ENCODE measurements around the gene SLPI. TPM values are rescaled to one million over a fixed set of nuclear protein-coding genes. Genes with fewer than 3 reads are reported as not detected.

The SLPI gene
- total RNA-seq, 1 donor from 2014 or later, result not detected

- DNase-seq (ENCODE audit: low read depth, low spot score), result no peak
These were observed 35.7 kb downstream of the SLPI start for GRCh38 chr20:45218636-45219035.

DNA sequence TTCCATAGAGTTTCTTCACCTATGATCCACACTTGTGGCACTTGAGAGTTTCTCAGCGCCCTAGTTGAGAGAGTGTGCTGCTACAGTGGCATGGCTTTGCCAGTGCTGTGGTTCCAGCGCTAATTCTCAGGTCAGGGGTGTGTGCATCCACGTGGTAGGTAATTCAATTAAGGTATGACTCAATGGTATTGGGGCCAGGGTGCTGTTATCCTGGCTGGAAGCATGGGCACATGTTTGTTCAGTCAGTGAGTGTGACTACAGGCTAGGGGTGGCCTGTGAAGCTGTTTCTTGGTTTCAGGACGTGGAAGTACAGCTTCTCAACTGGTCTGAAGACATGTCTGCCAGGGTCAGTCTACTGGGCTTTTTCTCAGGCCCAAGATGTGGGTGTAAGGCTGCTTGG lies 36.2 kb downstream of the SLPI start:
- no peak for DNase-seq (ENCODE audit: low read depth, low spot score)

GRCh38 chr20:45212836-45213235 lies 41.5 kb downstream of the SLPI start:
- DNase-seq (ENCODE audit: low read depth, low spot score), result no peak

GRCh38 chr20:45211569-45212474 lies 42.5 kb downstream of the SLPI start:
- DNase-seq (ENCODE audit: low read depth, low spot score), result no peak

GRCh38 chr20:45209924-45210323 lies 44.4 kb downstream of the SLPI start:
- DNase-seq (ENCODE audit: low read depth, low spot score), result no peak

- no peak for DNase-seq (ENCODE audit: low read depth, low spot score)
These were observed 47.6 kb downstream of the SLPI start, which contains the start of gene SEMG1 for GRCh38 chr20:45206725-45207124. Gene SEMG1, plus strand, starts transcription at chr20:45207033. Its CDS starts 21 bp downstream, at chr20:45207054.

Other genes starting within 250 kb of the SLPI start
- gene KCNS1, start 153.4 kb downstream of the SLPI start, total RNA-seq, result 0.20 and 0.21 TPM in 2 replicates
- not detected in 2 replicates for gene WFDC5, start 139.4 kb downstream of the SLPI start, total RNA-seq
- gene WFDC12, start 130.1 kb downstream of the SLPI start, total RNA-seq, result not detected in 2 replicates
- gene PI3, start 79.7 kb downstream of the SLPI start, total RNA-seq, result not detected in 2 replicates
- not detected in 2 replicates for gene SEMG1, start 47.5 kb downstream of the SLPI start, total RNA-seq
- gene SEMG2, start 33.2 kb downstream of the SLPI start, total RNA-seq, result not detected in 2 replicates
- not detected in 2 replicates for gene RBPJL, start 52.3 kb upstream of the SLPI start, total RNA-seq
- not detected in 2 replicates for gene MATN4, start 53.7 kb upstream of the SLPI start, total RNA-seq
- gene SDC4, start 93.9 kb upstream of the SLPI start, total RNA-seq, result 24.6 and 32.4 TPM in 2 replicates
- 21.4 and 35.7 TPM in 2 replicates for gene SYS1, start 108.6 kb upstream of the SLPI start, total RNA-seq
- gene TP53TG5, start 123.8 kb upstream of the SLPI start, total RNA-seq, result not detected in 2 replicates
- gene DBNDD2, start 153.7 kb upstream of the SLPI start, total RNA-seq, result 12.6 and 17.3 TPM in 2 replicates
- gene PIGT, start 161.6 kb upstream of the SLPI start, total RNA-seq, result 22.1 and 22.8 TPM in 2 replicates
- gene WFDC2, start 215.2 kb upstream of the SLPI start, total RNA-seq, result not detected in 2 replicates